Hippocampal formation (tissue), 2 donors: ENCODE results near the gene KLHL3.
A peak's percentile ranks its signal among the peaks of the same experiment; 100 is the strongest.

Experiments
- DNase-seq, 2 donors: peaks; one replicate each; lab custom pipeline; 2025; lab: John Stamatoyannopoulos, UW

Gene KLHL3

GRCh38 chr5:137747848-137748247, 12.0 kb upstream of the KLHL3 start:
- DNase-seq = no peak

GRCh38 chr5:137743031-137743640, 7.2 kb upstream of the KLHL3 start:
- peak; percentile 32 to 84 for DNase-seq

- no peak for DNase-seq
These were observed 5.8 kb upstream of the KLHL3 start for GRCh38 chr5:137741718-137742117.

- DNase-seq = no peak
These were observed 3.8 kb upstream of the KLHL3 start for GRCh38 chr5:137739737-137740136.

GRCh38 chr5:137738947-137739346, 3.1 kb upstream of the KLHL3 start:
- DNase-seq = no peak

GRCh38 chr5:137737349-137738131, 1.7 kb upstream of the KLHL3 start:
- DNase-seq = no peak

GRCh38 chr5:137736496-137736895, 607 bp upstream of the KLHL3 start:
- DNase-seq = no peak

GRCh38 chr5:137734962-137735554, 831 bp downstream of the KLHL3 start:
- no peak for DNase-seq

GRCh38 chr5:137734331-137734730, 1.6 kb downstream of the KLHL3 start:
- no peak for DNase-seq

GRCh38 chr5:137733922-137734321, 2.0 kb downstream of the KLHL3 start:
- no peak for DNase-seq

- no peak for DNase-seq
These were observed 2.9 kb downstream of the KLHL3 start for GRCh38 chr5:137733006-137733405.

- no peak for DNase-seq
These were observed 4.7 kb downstream of the KLHL3 start for GRCh38 chr5:137731176-137731575.

- DNase-seq = no peak
These were observed 5.6 kb downstream of the KLHL3 start for GRCh38 chr5:137730336-137730735.

- DNase-seq = no peak
These were observed 7.8 kb downstream of the KLHL3 start for GRCh38 chr5:137728048-137728447.

GRCh38 chr5:137727623-137728022, 8.3 kb downstream of the KLHL3 start:
- DNase-seq = no peak

GRCh38 chr5:137724251-137724650, 11.6 kb downstream of the KLHL3 start:
- DNase-seq = no peak

- no peak for DNase-seq
These were observed 17.3 kb downstream of the KLHL3 start for GRCh38 chr5:137718611-137719010.

GRCh38 chr5:137716337-137716736, 19.6 kb downstream of the KLHL3 start:
- no peak for DNase-seq

- no peak for DNase-seq
These were observed 20.4 kb downstream of the KLHL3 start for GRCh38 chr5:137715456-137715855.

- no peak for DNase-seq
These were observed 20.9 kb downstream of the KLHL3 start for GRCh38 chr5:137714946-137715345.

- no peak for DNase-seq
These were observed 21.4 kb downstream of the KLHL3 start for GRCh38 chr5:137714494-137714893.

GRCh38 chr5:137712139-137712667, 23.7 kb downstream of the KLHL3 start:
- no peak for DNase-seq

GRCh38 chr5:137710086-137710485, 25.8 kb downstream of the KLHL3 start:
- DNase-seq = no peak
